ENCODE results near the gene SLC16A10. TPM values are rescaled to one million over a fixed set of nuclear protein-coding genes. Genes with fewer than 3 reads are reported as not detected.

Gene SLC16A10
- total RNA-seq, 1 experiment from 2014 or later, result 1.7 TPM

- H3K27ac ChIP-seq, result no peak overlapping the region
- H3K4me2 ChIP-seq, result no peak overlapping the region
- no peak overlapping the region for H2AFZ ChIP-seq
- no peaks in the 10 kb centered on the region for H3K79me2 ChIP-seq (ENCODE audit: low read depth)
- no peaks in the 10 kb centered on the region for H3K27me3 ChIP-seq (ENCODE audit: insufficient read depth, low read depth)
- no peaks in the 10 kb centered on the region for H4K20me1 ChIP-seq (ENCODE audit: insufficient read depth)
- TF ChIP-seq EZH2 (IDR thresholded peaks at IDR 0.05; ENCODE audit: low read depth) (no peak), CTCF (conservative IDR thresholded peaks at IDR 0.05) (no peak)
- H3F3A ChIP-seq (ENCODE audit: insufficient read depth, low read depth), result no peaks in the 10 kb centered on the region
- no peaks in the 10 kb centered on the region for H3K4me1 ChIP-seq (replicated peaks; ENCODE audit: insufficient read depth)
- CTCF ChIA-PET, result no interaction called here
- no peaks in the 10 kb centered on the region for H3K36me3 ChIP-seq (ENCODE audit: low read depth)
- no peaks in the 10 kb centered on the region for H3K9me3 ChIP-seq (ENCODE audit: insufficient read depth, low read depth)
- POLR2A ChIA-PET (ENCODE audit: unreplicated experiment), result no interaction called here
- no TSS peak for BruUV-seq (replicated peaks)
- intact Hi-C loops (cut with micrococcal nuclease; ENCODE audit: unreplicated experiment), result no loop called here
- H3K4me3 ChIP-seq, result no peak overlapping the region
- DNase-seq, result no peak
- H3K9me2 ChIP-seq (ENCODE audit: insufficient read depth), result no peaks in the 10 kb centered on the region
Observed at GRCh38 chr6:111205502-111205901, 118.2 kb downstream of the SLC16A10 start.

- no peaks in the 10 kb centered on the region for H4K20me1 ChIP-seq (ENCODE audit: insufficient read depth)
- no peaks in the 10 kb centered on the region for H3F3A ChIP-seq (ENCODE audit: insufficient read depth, low read depth)
- no peak overlapping the region for H3K27ac ChIP-seq
- ChIA-PET POLR2A (ENCODE audit: unreplicated experiment) (no interaction called here), CTCF (interaction anchor here (0.6 kb wide), 1 partner anchor 36 kb away, joined by 3 read pairs; no protein-coding TSS in a partner anchor)
- H3K79me2 ChIP-seq (ENCODE audit: low read depth), result no peaks in the 10 kb centered on the region
- H3K4me2 ChIP-seq, result no peak overlapping the region
- DNase-seq, result no peak
- no peaks in the 10 kb centered on the region for H3K9me3 ChIP-seq (ENCODE audit: insufficient read depth, low read depth)
- intact Hi-C loops (cut with micrococcal nuclease; ENCODE audit: unreplicated experiment), result no loop called here
- H3K4me1 ChIP-seq (replicated peaks; ENCODE audit: insufficient read depth), result no peaks in the 10 kb centered on the region
- H2AFZ ChIP-seq, result no peak overlapping the region
- BruUV-seq (replicated peaks), result no TSS peak
- H3K36me3 ChIP-seq (ENCODE audit: low read depth), result no peaks in the 10 kb centered on the region
- no peak overlapping the region for H3K4me3 ChIP-seq
- H3K27me3 ChIP-seq (ENCODE audit: insufficient read depth, low read depth), result no peaks in the 10 kb centered on the region
- no peaks in the 10 kb centered on the region for H3K9me2 ChIP-seq (ENCODE audit: insufficient read depth)
- no peak for TF ChIP-seq EZH2 (IDR thresholded peaks at IDR 0.05; ENCODE audit: low read depth)
- TF ChIP-seq CTCF (conservative IDR thresholded peaks at IDR 0.05), result no peak
Observed at GRCh38 chr6:111207141-111207858, 120.0 kb downstream of the SLC16A10 start.

GRCh38 chr6:111208933-111209332 is 121.6 kb downstream of the SLC16A10 start:
- ChIA-PET POLR2A (ENCODE audit: unreplicated experiment) (no interaction called here), CTCF (interaction anchor here (0.7 to 1.4 kb wide), 3 partner anchors 33 to 197 kb away, joined by 3 read pairs; no protein-coding TSS in a partner anchor)
- Histone ChIP-seq H3K9me2 (ENCODE audit: insufficient read depth) (no peaks in the 10 kb centered on the region), H3K4me1 (replicated peaks; ENCODE audit: insufficient read depth) (no peaks in the 10 kb centered on the region), H3K9me3 (ENCODE audit: insufficient read depth, low read depth) (no peaks in the 10 kb centered on the region), H3K4me3 (no peak overlapping the region), H3K27me3 (ENCODE audit: insufficient read depth, low read depth) (no peaks in the 10 kb centered on the region), H3K27ac (no peak overlapping the region), H3K79me2 (ENCODE audit: low read depth) (no peaks in the 10 kb centered on the region), H3K4me2 (no peak overlapping the region), H3K36me3 (ENCODE audit: low read depth) (no peaks in the 10 kb centered on the region), H2AFZ (no peak overlapping the region), H4K20me1 (ENCODE audit: insufficient read depth) (no peaks in the 10 kb centered on the region), H3F3A (ENCODE audit: insufficient read depth, low read depth) (no peaks in the 10 kb centered on the region)
- intact Hi-C loops (cut with micrococcal nuclease; ENCODE audit: unreplicated experiment), result no loop called here
- no TSS peak for BruUV-seq (replicated peaks)
- no peak for DNase-seq
- TF ChIP-seq CTCF (conservative IDR thresholded peaks at IDR 0.05) (no peak), EZH2 (IDR thresholded peaks at IDR 0.05; ENCODE audit: low read depth) (no peak)

Measured in PC-9 (cell line).